Heart left ventricle (tissue), 13 donors: Measurements from ENCODE around the gene NOL9.

ENCODE experiments used
- POLR2A ChIP-seq, 2 donors: fragments of 450-650 bp; IDR thresholded peaks; one replicate each; pipeline ENCODE4 v1.6.1; 2017; ENCODE audit warnings: antibody characterized with exemption in 2 of 2, mild to moderate bottlenecking in 2 of 2, moderate library complexity in 2 of 2
- TF ChIP-seq, protein P1 (sequence below), 12 donors: fragments of 200-600 bp; sonication (generic) in 4 of 12; IDR thresholded peaks; one replicate each; pipeline versions ENCODE4 v1.5.0 to v1.8.0; 2018 to 2022; ENCODE audit warnings: antibody characterized with exemption in 12 of 12, mild to moderate bottlenecking in 5 of 12
- donor health status: ischemic (EF 13 %, LVEDD 7.1; RV severe dilation, severe dysfunction).
- donor health status: DM: no; HTN: yes; CAD: no.
- donor health status: DM: no; HTN: no; CAD: no.
- donor health status: ischemic (EF 25% LVEDD 6.9; RV normal size, moderate dysfunction).
- donor health status: ischemic (EF 25% LVEDD 5.7; RV mildly dilated, moderate dysfunction).
- donor health status: ischemic (EF 35%, LVEDD 5.7; RV mildly dilated, moderate dysfunction).
- donor health status: nonischemic (EF 11% LVEDD 7.7; RV severe dilation, severe dysfunction).
- donor health status: DM: yes; HTN: yes; CAD: no.
- donor health status: PGD.
- donor health status: ischemic (EF 29% LVEDD 5.4; RV normal size, mild dysfunction).
- donor health status: nonischemic (EF 23%, LVEDD 6.1; RV moderate dilation, normal function).

DNA sequence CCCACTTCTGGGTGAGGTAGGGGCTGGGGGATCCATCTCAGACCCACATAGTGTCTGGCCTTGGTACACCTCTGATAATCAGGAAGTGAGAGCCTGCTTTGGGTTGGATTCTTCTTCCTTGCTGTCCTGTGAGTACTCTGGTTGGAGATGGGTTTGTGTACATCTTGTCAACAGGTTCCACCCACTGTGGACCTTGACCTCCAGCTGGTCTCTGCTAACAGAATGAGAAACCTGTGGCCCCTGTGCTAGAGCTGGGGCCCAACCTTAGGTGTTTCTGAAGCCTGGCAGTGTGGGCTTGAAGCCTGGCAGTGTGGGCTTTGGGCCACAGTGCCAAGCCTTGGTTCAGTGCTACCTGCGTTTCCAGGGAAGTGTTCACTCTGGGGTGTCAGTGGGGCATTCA lies 28.1 kb upstream of the NOL9 start:
- TF ChIP-seq, protein P1, sequence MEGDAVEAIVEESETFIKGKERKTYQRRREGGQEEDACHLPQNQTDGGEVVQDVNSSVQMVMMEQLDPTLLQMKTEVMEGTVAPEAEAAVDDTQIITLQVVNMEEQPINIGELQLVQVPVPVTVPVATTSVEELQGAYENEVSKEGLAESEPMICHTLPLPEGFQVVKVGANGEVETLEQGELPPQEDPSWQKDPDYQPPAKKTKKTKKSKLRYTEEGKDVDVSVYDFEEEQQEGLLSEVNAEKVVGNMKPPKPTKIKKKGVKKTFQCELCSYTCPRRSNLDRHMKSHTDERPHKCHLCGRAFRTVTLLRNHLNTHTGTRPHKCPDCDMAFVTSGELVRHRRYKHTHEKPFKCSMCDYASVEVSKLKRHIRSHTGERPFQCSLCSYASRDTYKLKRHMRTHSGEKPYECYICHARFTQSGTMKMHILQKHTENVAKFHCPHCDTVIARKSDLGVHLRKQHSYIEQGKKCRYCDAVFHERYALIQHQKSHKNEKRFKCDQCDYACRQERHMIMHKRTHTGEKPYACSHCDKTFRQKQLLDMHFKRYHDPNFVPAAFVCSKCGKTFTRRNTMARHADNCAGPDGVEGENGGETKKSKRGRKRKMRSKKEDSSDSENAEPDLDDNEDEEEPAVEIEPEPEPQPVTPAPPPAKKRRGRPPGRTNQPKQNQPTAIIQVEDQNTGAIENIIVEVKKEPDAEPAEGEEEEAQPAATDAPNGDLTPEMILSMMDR (IDR thresholded peaks at IDR 0.05), result no peak
- no peak for TF ChIP-seq POLR2A (IDR thresholded peaks at IDR 0.05)
